Esophagus squamous epithelium (tissue), 4 donors: ENCODE results near the gene RCE1.

Experiments used
- CTCF ChIP-seq, 6 experiments: fragments of 450-650 bp in 4 of 6; fragments of 200-600 bp in 2 of 6; sonication (generic) in 2 of 6; IDR thresholded peaks; one replicate each; pipeline ENCODE4 v1.5.1; 2016 to 2019; ENCODE audit warnings: antibody characterized with exemption in 6 of 6, mild to moderate bottlenecking in 4 of 6, moderate library complexity in 4 of 6
- POLR2A ChIP-seq, 4 donors: fragments of 450-650 bp; IDR thresholded peaks; one replicate each; pipeline ENCODE4 v1.6.1; 2017; ENCODE audit warnings: antibody characterized with exemption in 4 of 4, mild to moderate bottlenecking in 4 of 4, moderate library complexity in 3 of 4

GRCh38 chr11:66869567-66869870 lies 26.3 kb downstream of the RCE1 start:
- no peak for TF ChIP-seq CTCF (IDR thresholded peaks at IDR 0.05)
- no peak for TF ChIP-seq POLR2A (IDR thresholded peaks at IDR 0.05)
